ENCODE measurements around the gene NUDT1.

The NUDT1 gene

DNA sequence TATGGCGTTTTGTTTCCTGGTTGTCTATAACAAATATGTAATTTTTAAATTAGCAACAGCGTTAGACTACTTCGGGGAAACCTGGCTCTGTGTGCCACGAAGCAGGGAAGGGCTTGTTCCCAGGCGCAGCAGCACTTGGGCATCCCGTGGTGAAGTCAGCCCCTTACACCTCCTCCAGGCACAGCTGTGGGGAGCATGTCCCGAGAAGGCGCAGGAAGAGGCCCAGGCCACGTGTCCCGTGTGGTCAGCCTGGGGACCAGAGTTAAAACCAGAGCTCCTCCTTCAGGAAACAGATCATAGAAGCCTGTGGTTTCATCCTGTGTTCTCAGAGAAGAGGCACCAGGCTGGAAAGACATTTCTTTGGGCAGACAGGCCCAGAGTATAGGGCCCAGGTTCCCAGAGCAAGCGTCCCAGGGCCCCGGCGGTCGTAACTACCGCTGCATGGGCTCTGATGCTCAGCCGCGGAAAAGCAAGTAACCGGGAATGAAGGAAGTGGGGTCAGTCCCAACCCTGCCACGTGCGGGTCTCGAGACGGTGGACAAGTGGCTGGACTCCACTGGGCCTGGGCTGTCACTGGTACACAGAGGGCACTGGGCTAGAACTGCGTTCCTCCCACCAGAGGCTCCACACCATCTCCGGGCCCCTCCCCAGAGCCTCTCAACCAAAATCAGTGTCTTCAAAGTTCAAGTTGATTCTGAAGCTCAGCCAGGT, 7.1 kb downstream of the NUDT1 start:
- DNase-seq (ENCODE audit: low read depth in 3 of 3): no peak

DNA sequence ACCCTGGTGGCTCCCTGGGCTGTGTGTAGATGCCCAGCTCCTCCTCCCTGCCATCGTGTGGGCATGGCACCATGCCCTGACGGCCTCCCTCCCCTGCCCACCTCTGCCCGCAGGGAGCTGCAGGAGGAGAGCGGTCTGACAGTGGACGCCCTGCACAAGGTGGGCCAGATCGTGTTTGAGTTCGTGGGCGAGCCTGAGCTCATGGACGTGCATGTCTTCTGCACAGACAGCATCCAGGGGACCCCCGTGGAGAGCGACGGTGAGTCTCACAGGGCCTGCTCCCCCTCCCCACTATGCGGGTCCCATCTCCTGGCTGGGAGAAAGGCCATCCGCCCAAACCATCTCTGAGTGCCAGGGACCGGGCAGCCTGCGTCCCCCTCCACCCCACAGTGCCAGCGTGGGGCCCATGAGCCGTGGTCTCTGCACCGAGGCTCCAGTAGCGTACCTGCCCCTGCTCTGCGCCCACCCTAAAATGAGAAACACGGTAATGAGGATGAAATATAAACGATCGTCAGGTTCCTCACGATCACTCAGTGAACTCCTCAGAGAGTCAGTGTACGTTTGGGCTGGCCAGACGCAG, 7.8 kb downstream of the NUDT1 start:
- no peak for DNase-seq (ENCODE audit: low read depth in 3 of 3)

DNA sequence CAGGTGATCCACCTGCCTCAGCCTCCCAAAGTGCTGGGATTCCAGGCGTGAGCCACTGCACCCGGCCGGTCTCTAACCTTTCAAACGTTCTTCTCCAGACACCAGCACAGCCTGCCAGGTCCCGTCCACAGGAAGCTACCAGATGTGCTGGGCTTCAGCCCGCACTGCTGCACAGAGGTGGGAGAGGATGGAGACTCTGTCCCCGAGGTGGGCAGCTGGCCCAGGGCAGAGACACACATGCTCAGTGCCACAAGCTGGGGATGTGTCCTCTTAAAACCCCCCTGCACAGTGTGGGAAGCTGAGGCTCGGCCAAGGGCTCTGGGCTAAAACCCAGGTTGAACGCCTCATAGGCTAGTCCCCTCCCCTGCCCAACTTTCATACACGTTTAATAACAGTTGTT, 9.4 kb downstream of the NUDT1 start:
- DNase-seq (ENCODE audit: low read depth in 3 of 3): no peak

DNA sequence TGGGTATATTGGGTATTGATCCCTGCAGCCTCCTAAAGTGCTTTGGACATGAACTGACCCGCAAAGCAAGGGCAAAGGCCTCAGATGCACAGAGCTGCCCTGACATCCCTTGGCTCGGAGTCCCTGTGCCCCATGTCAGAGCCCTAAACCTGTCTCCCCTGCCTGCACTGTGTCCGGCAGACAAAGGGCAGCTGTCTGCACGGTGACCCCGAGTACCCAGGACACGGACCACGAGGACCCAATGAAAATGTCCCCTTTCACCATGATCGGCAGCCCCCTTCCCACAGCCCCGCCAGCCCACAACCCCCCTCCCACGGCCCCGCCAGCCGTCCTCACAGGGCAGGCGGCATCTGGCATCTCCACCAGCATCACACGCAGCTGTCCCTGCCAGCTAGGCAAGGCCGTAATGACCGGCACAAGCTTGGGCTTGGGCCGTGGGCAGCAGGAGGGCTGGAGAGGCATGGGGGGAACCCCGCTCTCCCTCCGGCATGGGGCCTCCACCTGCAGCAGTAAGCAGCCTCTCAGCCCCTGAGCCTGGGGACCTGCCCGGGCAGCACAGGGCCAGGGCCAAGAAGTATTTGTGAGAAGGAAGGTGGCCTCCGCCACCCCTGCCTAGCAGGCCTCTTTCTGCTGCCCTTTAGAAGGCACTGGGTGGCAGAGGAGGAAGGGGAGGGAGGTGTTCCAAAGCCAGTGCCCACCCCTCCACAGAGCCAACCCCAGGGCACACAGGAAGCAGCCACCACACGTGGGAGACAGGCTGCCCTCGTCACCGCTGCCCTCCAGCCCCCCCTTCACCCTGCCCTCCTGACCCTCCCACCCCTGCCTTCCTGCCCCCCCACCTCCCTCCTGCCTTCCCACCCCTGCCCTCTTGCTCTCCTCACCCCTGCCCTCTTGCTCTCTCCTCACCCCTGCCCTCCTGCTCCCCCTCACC, 10.1 kb downstream of the NUDT1 start:
- no peak for DNase-seq (ENCODE audit: low read depth in 3 of 3)

DNA sequence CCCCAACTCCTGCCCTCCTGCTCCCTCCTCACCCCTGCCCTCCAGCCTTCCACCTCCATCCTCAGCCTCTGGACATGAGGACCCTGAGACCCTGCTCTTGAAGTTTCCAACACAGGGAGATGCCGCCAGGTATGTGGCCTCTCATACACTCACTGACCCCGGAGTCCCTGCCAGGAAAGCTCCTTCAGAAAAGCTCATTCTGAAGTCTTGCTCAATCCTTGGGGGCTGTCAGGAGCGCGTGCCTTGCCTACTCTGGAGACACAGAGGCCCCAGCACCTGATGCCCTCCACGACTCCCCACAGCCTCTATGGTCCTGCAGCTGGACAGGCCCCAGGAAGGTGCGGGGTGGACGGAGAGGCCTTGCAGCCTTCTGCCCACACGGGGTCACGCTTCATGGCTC, 11.0 kb downstream of the NUDT1 start:
- DNase-seq (ENCODE audit: low read depth in 3 of 3): no peak

DNA sequence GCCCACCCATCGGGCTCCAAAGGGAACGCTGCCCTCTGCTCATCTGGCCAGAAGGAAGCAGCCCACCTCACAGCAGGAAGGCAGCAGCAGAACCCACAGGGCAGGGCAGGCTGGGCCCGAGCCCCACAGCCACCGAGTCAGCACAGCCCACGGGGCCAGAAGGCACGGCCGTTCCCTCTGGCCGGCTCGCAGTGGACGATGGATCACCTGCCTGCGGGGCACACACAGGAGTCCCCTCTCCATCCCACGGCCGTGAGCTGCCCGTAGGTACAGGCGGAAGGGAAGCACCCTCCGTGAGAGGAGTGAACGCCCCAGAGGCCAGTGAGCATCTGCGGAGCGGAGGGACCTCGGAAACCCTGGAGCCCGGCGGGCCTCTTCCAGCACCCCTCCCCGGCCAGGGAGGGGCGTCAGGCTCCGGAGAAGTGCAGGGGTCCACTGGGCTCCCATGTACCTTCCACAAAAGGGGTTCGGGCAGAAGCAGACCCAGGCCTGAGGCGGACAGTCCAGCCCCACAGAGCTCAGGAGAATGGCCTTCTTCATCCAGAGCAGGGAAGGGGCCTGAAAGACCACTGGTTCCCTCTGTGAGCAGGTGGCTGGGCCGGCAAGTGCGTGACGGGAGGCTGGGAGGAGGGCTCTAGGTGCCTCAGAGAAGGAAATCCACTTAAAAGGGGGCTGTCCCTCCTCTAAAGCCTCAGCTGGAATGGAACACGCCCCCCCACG, 11.7 kb downstream of the NUDT1 start:
- no peak for DNase-seq (ENCODE audit: low read depth in 3 of 3)

DNA sequence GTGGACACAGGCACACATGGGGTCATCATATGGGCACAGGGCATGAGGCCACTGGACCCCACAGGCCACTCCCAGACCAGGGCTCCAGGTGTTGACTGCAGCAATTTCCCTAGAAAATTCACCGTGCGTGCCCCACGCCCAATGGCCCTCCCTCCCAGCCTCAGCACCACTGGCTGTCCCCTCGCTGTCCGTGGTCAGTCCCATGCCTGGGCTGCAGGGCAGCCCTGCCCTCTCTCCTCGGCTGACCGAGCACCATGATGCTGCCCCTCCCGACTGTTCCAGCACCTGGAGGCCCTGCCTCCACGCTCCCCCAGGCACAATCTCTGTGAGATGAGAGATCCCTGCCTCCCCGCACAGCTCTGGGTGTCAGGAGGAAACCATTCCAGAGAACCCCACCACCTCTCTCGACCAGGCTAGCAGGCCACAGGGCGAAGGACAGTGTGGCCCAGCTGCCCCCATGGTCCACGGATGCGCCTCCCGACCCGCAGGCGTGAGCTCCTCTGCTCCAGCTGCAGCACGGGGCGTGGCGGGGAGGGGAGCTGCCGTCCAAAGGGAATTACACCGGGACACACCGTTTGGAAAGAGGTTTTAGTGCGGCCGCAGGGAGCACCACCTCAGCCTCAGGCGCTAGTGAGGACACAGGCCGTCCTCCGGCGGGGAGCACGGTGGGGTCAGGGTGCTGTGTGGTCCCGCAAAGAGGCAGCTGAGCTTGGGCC, 12.6 kb downstream of the NUDT1 start:
- no peak for DNase-seq (ENCODE audit: low read depth in 3 of 3)

DNA sequence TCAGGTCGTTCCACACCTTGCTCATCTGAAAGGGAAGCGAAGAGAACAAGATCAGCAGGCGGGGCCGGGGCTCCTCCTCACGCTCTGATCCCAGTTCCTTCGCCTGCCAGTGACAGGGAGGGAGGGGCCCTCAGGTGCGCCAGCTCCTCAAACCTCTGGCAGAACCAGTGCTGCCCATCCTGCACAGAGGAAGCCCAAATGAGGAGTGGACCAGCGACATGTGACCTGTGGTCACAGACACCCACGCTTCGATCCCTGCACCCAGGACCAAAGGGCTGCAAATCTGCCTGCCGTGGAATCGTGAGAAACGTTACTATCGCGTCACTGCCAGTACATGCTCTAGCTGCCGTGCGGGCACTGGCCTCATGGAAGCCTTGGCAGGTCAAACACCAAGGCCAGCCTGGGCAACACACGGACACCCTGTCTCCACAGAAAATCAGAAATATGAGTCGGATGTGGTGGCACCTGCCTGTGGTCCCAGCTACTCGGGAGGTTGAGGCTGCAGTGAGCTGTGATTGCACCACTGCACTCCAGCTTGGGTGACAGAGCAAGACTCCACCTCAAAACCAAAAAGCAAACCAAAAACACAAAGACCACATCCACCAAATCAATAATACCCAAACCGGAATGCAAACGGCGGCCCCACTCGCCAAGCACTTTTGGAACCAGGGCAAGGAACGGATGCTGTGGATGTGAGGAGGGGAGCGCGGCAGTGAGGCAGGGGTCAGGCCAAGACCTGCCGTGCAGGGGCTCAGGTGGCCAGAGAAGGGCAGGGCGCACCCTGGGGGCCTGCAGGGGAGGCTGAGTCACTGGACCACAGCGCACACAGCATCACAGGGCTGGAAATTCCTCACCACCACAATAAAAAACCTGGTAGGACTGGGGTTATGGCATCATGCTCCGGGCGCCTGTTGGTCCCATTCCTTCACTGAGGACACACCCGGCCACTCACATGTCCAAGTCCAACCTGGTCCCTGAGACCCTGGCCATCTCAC, 13.4 kb downstream of the NUDT1 start:
- DNase-seq (ENCODE audit: low read depth in 3 of 3): no peak

DNA sequence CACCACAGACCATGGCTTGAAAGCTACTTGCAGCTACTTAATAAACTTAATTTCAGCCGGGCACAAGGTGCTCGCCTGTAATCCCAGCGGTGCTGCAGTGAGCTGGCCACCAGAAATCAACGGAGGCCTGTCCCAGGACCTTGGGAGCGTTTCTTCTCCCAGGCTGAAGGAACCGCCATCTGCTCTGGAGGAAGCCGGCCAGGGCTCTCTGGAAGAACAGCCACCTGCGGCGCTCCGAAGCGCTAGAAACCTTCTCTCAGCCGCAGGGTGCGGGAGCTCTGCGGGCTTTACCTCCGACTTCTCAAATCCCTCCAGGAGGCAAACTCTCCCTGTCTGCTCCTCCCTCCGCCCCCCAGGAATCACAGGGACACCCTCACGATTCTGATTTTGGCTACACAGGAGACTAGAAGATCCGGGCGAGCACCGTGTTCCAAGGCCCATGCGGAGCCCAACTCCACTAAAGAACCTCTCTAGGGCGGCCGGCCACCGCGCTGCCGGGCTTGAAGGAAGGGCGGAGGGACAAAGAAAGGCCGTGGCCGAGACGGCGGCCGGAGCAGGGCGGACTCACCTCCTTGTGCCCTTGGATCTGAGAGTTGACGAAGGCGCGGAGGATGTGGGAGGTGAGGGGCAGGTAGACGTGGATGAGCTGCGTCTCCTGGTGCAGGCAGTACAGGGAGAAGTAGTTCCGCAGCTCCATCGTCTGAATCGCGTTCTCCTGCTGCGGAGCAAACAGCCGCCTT, 14.4 kb downstream of the NUDT1 start:
- no peak for DNase-seq (ENCODE audit: low read depth in 3 of 3)

DNA sequence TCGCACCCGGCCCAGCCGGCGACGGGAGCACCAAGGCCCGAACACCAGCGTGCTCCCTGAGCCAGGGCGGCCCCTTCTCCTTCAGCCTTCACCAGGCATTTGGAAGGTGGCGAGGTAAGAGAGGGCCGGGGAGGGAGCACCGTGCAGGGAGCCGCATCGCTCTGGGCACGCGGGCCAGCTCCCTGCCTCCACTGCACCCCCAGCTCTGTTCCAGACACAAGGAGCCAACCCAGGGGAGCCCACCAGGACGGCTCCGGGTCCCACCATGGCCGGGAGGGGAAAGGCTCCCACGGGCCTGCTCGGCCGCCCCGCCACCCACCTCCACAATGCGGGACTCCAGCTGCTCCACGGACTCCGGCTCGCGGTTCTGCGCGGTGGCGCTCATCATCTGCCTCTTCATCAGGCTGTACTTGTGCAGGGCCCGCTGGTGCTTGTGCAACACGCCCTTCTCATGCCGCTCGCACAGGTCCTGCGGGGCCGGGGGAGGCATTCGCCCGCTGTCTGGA, 15.1 kb downstream of the NUDT1 start:
- no peak for DNase-seq (ENCODE audit: low read depth in 3 of 3)

DNA sequence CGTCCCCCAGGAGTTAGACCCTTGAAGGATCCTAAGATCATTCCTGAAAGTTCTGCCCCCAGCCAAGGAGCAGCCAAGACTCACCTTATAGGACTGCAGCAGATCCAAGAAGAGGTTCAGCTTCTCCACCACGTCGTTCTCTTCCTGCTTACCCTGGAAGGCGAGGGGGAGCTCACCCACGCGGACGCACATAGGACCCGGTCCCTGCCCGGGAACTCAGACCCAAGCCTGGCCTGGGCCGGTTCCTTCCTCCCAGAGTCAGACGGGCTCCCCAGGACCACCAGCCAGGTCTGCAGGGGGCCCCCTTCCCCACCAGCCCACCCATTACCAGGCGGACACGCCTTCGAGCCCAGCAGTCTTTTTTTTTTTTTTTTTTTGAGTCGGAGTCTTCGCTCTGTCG, 15.6 kb downstream of the NUDT1 start:
- DNase-seq (ENCODE audit: low read depth in 3 of 3): no peak

DNA sequence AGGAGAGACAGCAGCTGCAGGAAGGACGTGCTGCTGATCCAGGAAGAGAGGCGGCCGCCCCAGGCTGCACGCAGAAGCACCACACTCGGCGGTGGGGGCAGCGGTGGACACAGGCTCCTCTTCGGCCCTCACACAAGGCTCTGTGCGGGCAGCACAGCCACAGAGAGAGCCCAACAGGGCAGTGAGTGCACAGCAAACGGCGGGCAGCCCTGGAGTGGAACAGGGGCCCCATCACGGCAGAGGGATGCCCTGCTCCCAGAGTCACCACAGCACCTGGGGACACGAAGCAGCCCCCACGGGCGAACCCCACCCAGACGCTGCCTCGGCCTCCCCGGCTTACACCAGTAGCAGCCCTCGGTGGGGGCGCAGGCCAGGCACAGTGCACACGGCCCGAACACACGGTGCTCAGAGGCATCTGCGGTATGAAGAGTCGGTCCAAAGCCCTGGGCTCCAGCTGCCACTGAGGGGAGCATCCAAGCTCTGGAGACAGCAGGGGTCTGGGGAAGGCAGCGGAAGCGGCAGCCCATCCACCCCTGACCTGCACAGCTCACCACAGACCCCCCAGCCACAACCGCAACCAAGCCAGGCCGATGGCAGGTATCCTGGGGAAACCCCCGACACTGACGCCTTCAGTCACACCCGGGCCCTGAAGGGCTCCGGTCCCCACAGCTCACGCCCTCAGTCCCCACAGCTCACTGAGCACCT, 16.8 kb downstream of the NUDT1 start:
- DNase-seq (ENCODE audit: low read depth in 3 of 3): no peak

DNA sequence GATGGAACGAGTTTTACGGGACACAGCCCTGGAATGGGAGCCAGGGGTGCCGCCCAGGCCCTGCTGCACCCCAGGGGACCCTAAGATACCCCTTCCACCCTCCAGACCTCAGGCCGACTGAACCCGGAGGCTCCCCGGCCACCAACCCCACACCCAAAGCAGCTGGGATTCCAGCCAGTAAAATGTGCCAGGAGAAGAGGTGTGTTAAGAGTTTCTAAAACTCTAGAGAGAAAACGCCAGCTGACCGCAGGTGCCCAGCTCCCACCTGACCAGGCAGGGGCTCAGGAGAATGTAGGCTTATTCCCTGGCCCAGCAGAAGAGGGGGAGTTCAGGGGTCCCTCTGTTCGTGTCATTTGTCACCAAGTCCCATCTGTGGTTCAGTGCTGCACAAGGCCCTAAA, 17.5 kb downstream of the NUDT1 start:
- DNase-seq (ENCODE audit: low read depth in 3 of 3): no peak

DNA sequence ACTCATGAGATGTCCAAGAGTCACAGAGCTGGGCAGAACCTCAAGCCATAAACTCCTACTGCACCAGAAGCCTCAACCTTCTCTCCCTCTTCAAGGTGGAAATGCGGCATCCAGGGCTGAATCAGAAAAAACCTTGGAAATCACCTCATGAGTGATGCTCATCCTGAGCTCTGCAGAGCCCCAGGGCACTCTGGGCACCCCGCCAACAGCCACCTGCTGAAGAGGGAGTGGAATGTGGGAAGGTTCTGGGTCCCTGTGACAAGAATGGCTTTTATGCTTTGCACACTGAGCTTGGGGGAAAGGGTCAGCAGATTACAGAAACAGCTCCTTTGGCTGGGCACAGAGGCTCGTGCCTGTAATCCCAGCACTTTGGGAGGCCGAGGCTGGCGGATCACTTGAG, 18.8 kb downstream of the NUDT1 start:
- DNase-seq (ENCODE audit: low read depth in 3 of 3): no peak

DNA sequence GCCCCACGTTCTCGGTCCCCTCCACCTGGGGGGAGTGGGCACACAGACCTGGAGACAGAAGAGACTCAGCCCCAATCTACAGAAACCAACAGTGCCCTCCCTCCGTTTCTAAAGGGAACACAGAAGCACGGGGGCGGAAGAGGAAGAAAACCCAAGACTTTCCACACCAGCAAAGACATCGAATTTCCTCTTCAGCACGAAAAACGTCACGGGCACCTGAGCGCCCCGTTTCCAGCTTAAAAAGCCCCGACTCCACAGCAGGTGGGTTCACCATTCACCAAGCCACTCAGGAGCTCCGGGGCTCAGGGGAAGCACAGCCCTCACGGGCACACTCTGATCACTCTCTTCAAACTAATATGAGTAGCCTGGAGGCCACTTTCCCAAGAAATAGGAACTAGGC, 19.6 kb downstream of the NUDT1 start:
- DNase-seq (ENCODE audit: low read depth in 3 of 3): no peak

DNA sequence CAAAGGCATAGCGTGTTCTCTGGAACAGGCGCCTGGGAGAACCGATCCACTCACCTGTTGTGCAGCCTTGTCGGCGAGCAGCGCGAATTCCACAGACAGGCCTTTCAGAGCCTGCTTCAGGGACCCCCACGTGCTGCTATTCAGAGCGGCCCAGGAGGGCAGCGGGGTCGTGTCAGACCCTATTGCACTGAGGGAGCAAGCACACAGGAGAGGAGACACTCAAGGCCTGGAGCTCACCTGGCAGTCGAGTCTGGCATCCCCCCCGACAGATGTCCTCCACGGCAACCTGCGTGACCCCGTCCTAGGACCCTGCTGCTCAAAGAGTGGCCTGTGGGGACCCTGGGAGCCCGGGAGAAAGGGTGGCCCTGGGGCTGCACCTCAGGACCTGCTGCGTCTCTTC, 21.1 kb downstream of the NUDT1 start:
- DNase-seq (ENCODE audit: low read depth in 3 of 3): no peak

DNA sequence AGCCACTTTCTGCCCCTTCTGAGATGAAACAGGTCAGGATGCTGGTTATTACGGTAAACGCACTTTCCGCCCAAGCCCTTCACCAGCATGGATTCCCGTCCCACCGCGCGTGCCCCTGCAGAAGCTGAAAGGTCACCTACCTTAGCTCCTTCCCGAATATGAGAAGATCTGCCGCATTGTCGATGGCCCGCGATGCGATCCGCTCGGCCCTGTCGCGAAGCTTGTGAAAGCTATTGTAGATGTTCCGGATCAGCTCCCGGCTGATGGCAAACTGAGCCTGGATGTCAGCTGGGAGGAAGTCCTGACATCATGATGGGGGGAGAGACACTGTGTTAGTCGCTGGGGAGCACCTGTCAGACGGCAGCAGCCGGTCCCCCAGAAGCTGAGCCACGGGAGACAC, 22.1 kb downstream of the NUDT1 start:
- DNase-seq (ENCODE audit: low read depth in 3 of 3): no peak

DNA sequence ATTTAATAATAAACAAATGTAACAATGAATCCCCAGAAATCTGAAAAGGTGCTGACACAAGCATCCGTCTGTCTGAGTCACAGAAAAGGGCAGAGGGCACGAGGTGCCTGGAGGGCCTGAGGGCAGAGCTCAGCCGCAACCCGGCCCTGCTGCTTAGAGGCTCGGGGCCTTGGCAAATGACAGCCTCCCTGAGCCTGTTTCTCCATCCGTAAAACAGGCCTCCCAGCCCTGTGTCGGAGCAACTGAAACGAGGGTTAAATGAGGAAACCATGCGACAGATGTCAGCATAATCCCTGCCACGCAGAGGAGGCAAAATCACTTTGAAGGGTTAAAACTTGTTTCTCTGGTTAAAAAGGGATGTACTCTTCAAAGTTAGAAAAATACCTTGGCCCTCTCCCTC, 24.9 kb downstream of the NUDT1 start:
- no peak for DNase-seq (ENCODE audit: low read depth in 3 of 3)

Data from stimulated activated CD4-positive, alpha-beta T cell treated with anti-CD3 and anti-CD28 coated beads, TNF-alpha, amount 100 ng/mL, for 24 hours (primary cell).